Endothelial cell of umbilical vein (primary cell): ENCODE measurements around the gene FREM1.

Experiments
- CTCF ChIP-seq, 2 donors: IDR thresholded peaks; 1 replicate in 1 of 2; 2 replicates in 1 of 2; pipeline ENCODE4 v1.5.1; 2011; ENCODE audit warnings: low read length in 2 of 2, mild to moderate bottlenecking in 2 of 2, moderate library complexity in 2 of 2, control low read depth in 1 of 2, inconsistent platforms in 1 of 2, low read depth in 1 of 2; ENCODE audit not compliant: insufficient read depth in 1 of 2; ENCODE audit errors: extremely low read depth in 1 of 2
- EZH2 ChIP-seq: IDR thresholded peaks from 2 replicates; pipeline ENCODE4 v1.6.1; 2012; ENCODE audit warnings: borderline replicate concordance, low read depth, mild to moderate bottlenecking, moderate library complexity, low read length, inconsistent platforms; ENCODE audit not compliant: severe bottlenecking
- MAX ChIP-seq: IDR thresholded peaks from 2 replicates; pipeline ENCODE4 v1.6.1; 2011; ENCODE audit not compliant: insufficient read depth, insufficient read length
- MYC ChIP-seq: IDR thresholded peaks from one replicate; pipeline ENCODE4 v1.6.1; 2011; ENCODE audit warnings: mild to moderate bottlenecking, low read depth, low read length
- POLR2A ChIP-seq: IDR thresholded peaks from 2 replicates; pipeline ENCODE4 v1.6.1; 2012; ENCODE audit warnings: low read depth, mild to moderate bottlenecking, control low read depth, low read length
- POLR2AphosphoS5 ChIP-seq: IDR thresholded peaks from 2 replicates; pipeline ENCODE4 v1.6.1; 2012; ENCODE audit warnings: low read depth, mild to moderate bottlenecking, control low read depth, low read length, moderate library complexity; ENCODE audit not compliant: insufficient read depth

GRCh38 chr9:14827805-14828204 lies 82.4 kb downstream of the FREM1 start:
- no peak for TF ChIP-seq EZH2
- TF ChIP-seq MAX: no peak
- TF ChIP-seq CTCF (IDR thresholded peaks at IDR 0.05; ENCODE audit: extremely low read depth in 1 of 2, insufficient read depth in 1 of 2, low read depth in 1 of 2, low read length in 2 of 2): no peak
- TF ChIP-seq POLR2AphosphoS5: no peak
- TF ChIP-seq POLR2A: no peak
- no peak for TF ChIP-seq MYC
